GM23248 (cell line): ENCODE results near the gene CRB1. TPM values are rescaled to one million over a fixed set of nuclear protein-coding genes. Genes with fewer than 3 reads are reported as not detected.
"Not testable (repeated sequence)": the region's sequence is repeated elsewhere in the genome, so short reads cannot be mapped to it uniquely, and the experiment has no call there.

Experiments used
- DNase-seq: peaks from one replicate; pipeline ENCODE4 v3.0.0-alpha.2; 2015
- H2AFZ ChIP-seq: fragments of 200-600 bp; sonication (generic); 2 replicates; pipeline ENCODE4 v1.6.1; 2016; ENCODE audit warnings: antibody characterized with exemption
- H3F3A ChIP-seq: fragments of 200-600 bp; sonication (generic); 2 replicates; pipeline ENCODE4 v1.6.1; 2016; ENCODE audit warnings: mild to moderate bottlenecking, antibody characterized with exemption, mixed run types; ENCODE audit not compliant: insufficient read depth
- H3K27ac ChIP-seq: fragments of 200-600 bp; sonication (generic); 2 replicates; pipeline ENCODE4 v1.5.1; 2016; ENCODE audit warnings: mild to moderate bottlenecking
- H3K27me3 ChIP-seq: fragments of 200-600 bp; sonication (generic); replicated peaks from 2 replicates; pipeline ENCODE4 v1.6.1; 2016; ENCODE audit warnings: mild to moderate bottlenecking; ENCODE audit not compliant: insufficient read depth
- H3K36me3 ChIP-seq: fragments of 200-600 bp; sonication (generic); 2 replicates; pipeline ENCODE4 v1.6.1; 2016; ENCODE audit warnings: low read depth, mild to moderate bottlenecking
- H3K4me1 ChIP-seq: fragments of 200-600 bp; sonication (generic); 2 replicates; pipeline ENCODE4 v1.6.1; 2016; ENCODE audit warnings: mild to moderate bottlenecking; ENCODE audit not compliant: insufficient read depth
- H3K4me2 ChIP-seq: fragments of 200-600 bp; sonication (generic); one replicate; pipeline ENCODE4 v1.6.1; 2016; ENCODE audit warnings: mild to moderate bottlenecking; ENCODE audit not compliant: unreplicated experiment
- H3K4me3 ChIP-seq: fragments of 200-600 bp; sonication (generic); 2 replicates; pipeline ENCODE4 v1.5.1; 2016; ENCODE audit warnings: mild to moderate bottlenecking
- H3K79me2 ChIP-seq: fragments of 200-600 bp; sonication (generic); 2 replicates; pipeline ENCODE4 v1.6.1; 2016; ENCODE audit warnings: mild to moderate bottlenecking; ENCODE audit not compliant: insufficient read depth
- H3K9ac ChIP-seq: fragments of 200-600 bp; sonication (generic); 2 replicates; pipeline ENCODE4 v1.6.1; 2016; ENCODE audit warnings: mild to moderate bottlenecking
- H3K9me2 ChIP-seq: fragments of 200-600 bp; sonication (generic); 2 replicates; pipeline ENCODE4 v1.6.1; 2016; ENCODE audit warnings: mixed run types, mild to moderate bottlenecking, moderate library complexity; ENCODE audit not compliant: insufficient read depth
- H3K9me3 ChIP-seq: fragments of 200-600 bp; sonication (generic); one replicate; pipeline ENCODE4 v1.6.1; 2017; ENCODE audit warnings: low read depth
- H4K20me1 ChIP-seq: fragments of 200-600 bp; sonication (generic); 2 replicates; pipeline ENCODE4 v1.6.0; 2016; ENCODE audit not compliant: insufficient read depth
- EZH2 ChIP-seq: fragments of 200-600 bp; sonication (generic); IDR thresholded peaks from 2 replicates; pipeline ENCODE4 v1.6.1; 2018; ENCODE audit warnings: antibody characterized with exemption, mild to moderate bottlenecking; ENCODE audit not compliant: insufficient read depth, poor library complexity, severe bottlenecking
- EZH2phosphoT487 ChIP-seq: fragments of 200-600 bp; sonication (generic); IDR thresholded peaks from 2 replicates; pipeline ENCODE4 v1.6.1; 2018; ENCODE audit warnings: antibody characterized with exemption, moderate library complexity, mild to moderate bottlenecking, low read depth; ENCODE audit not compliant: insufficient read depth
- WGBS, 2 experiments: methylation state at CpG; one replicate each; pipeline ENCODE4 v1.1.6; 2015 to 2017; ENCODE audit warnings: low lambda C conversion rate in 2 of 2, low coverage in 1 of 2; ENCODE audit errors: missing lambda C conversion rate in 2 of 2; 5-methylcytosine and 5-hydroxymethylcytosine counted together
- in situ Hi-C: fragments of 300-500 bp; cut with MboI; formaldehyde crosslinking; loops from 2 replicates; pipeline ENCODE4 v1.15.0; 2020
- polyA plus RNA-seq: library from polyadenylated mRNA; unstranded; fragments of >200 nt; fragmentation: Nextera tagmentation; extraction: Ambion mirVana; gene quantifications from 2 replicates; pipeline ENCODE4 v1.2.1, GENCODE V29; 2016
- total RNA-seq: library from RNA; depleted of rRNA; stranded (reverse); fragments of >200 nt; shearing (Covaris generic); gene quantifications from 2 replicates; pipeline ENCODE4 v1.2.3, GENCODE V29; 2014

Gene CRB1
- total and polyA plus RNA-seq, 2 experiments from 2014 or later, result 0.11 TPM; not detected in 1

- no peak overlapping the region for H3K9ac ChIP-seq
- no peaks in the 10 kb centered on the region for H3K79me2 ChIP-seq
- H3K9me2 ChIP-seq, result no peaks in the 10 kb centered on the region
- H3K4me2 ChIP-seq, result no peak overlapping the region
- H3F3A ChIP-seq, result no peaks in the 10 kb centered on the region
- no peaks in the 10 kb centered on the region for H3K9me3 ChIP-seq
- TF ChIP-seq EZH2phosphoT487 (no peak), EZH2 (no peak)
- no peak overlapping the region for H3K27ac ChIP-seq
- no peaks in the 10 kb centered on the region for H3K27me3 ChIP-seq
- H3K36me3 ChIP-seq, result no peaks in the 10 kb centered on the region
- WGBS, 2 experiments, result 71 to 74% methylated on average over 2 of the region's 2 CpGs
- no peak overlapping the region for H3K4me3 ChIP-seq
- DNase-seq, result no peak
- in situ Hi-C loops, result no loop called here
- no peak overlapping the region for H2AFZ ChIP-seq
- no peaks in the 10 kb centered on the region for H4K20me1 ChIP-seq
- H3K4me1 ChIP-seq, result no peaks in the 10 kb centered on the region
These were observed 134.1 kb downstream of the CRB1 start for GRCh38 chr1:197402189-197402588.

GRCh38 chr1:197404774-197405173, 136.7 kb downstream of the CRB1 start:
- H3K9me3 ChIP-seq, H3K4me2 ChIP-seq, DNase-seq, H3K9ac ChIP-seq, H3K79me2 ChIP-seq, H3K27ac ChIP-seq, H4K20me1 ChIP-seq, H3K36me3 ChIP-seq, H3K9me2 ChIP-seq, H3K4me1 ChIP-seq, in situ Hi-C loops, H3F3A ChIP-seq, H3K27me3 ChIP-seq, H3K4me3 ChIP-seq, H2AFZ ChIP-seq: not testable (repeated sequence)
- WGBS, 2 experiments, result 78 to 90% methylated on average over 2 to 8 of the region's 8 CpGs

- H3K9me3 ChIP-seq, H2AFZ ChIP-seq, H3K27me3 ChIP-seq, H3K9me2 ChIP-seq, H3K4me3 ChIP-seq, H3K79me2 ChIP-seq, H4K20me1 ChIP-seq, H3K27ac ChIP-seq, in situ Hi-C loops, H3K36me3 ChIP-seq, H3K4me2 ChIP-seq, H3K4me1 ChIP-seq, DNase-seq, H3F3A ChIP-seq, H3K9ac ChIP-seq: not testable (repeated sequence)
- WGBS, 2 experiments, result 78 to 100% methylated on average over 2 to 28 of the region's 28 CpGs
These were observed 137.6 kb downstream of the CRB1 start for GRCh38 chr1:197405614-197406013.

GRCh38 chr1:197413564-197413963, 145.5 kb downstream of the CRB1 start:
- H3K79me2 ChIP-seq, result no peaks in the 10 kb centered on the region
- WGBS, 2 experiments, result 45 to 66% methylated on average over 2 of the region's 2 CpGs
- H4K20me1 ChIP-seq, result no peaks in the 10 kb centered on the region
- in situ Hi-C loops, result no loop called here
- no peak for TF ChIP-seq EZH2phosphoT487
- TF ChIP-seq EZH2, result no peak
- no peak overlapping the region for H3K9ac ChIP-seq
- H3K4me3 ChIP-seq, result no peak overlapping the region
- H2AFZ ChIP-seq, result no peak overlapping the region
- DNase-seq, result no peak
- H3K4me2 ChIP-seq, result no peak overlapping the region
- H3F3A ChIP-seq, result no peaks in the 10 kb centered on the region
- no peaks in the 10 kb centered on the region for H3K27me3 ChIP-seq
- H3K4me1 ChIP-seq, result no peaks in the 10 kb centered on the region
- no peak overlapping the region for H3K27ac ChIP-seq
- H3K9me3 ChIP-seq, result no peaks in the 10 kb centered on the region
- H3K36me3 ChIP-seq, result no peaks in the 10 kb centered on the region
- H3K9me2 ChIP-seq, result no peaks in the 10 kb centered on the region

- H3K4me2 ChIP-seq, result no peak overlapping the region
- no peak for TF ChIP-seq EZH2phosphoT487
- TF ChIP-seq EZH2, result no peak
- H3F3A ChIP-seq, result no peaks in the 10 kb centered on the region
- no peak overlapping the region for H3K27ac ChIP-seq
- H3K27me3 ChIP-seq, result no peaks in the 10 kb centered on the region
- no peak overlapping the region for H2AFZ ChIP-seq
- H3K4me1 ChIP-seq, result no peaks in the 10 kb centered on the region
- H3K9ac ChIP-seq, result no peak overlapping the region
- H3K9me3 ChIP-seq, result no peaks in the 10 kb centered on the region
- H3K36me3 ChIP-seq, result no peaks in the 10 kb centered on the region
- no peaks in the 10 kb centered on the region for H3K9me2 ChIP-seq
- no peaks in the 10 kb centered on the region for H3K79me2 ChIP-seq
- no peak for DNase-seq
- H3K4me3 ChIP-seq, result no peak overlapping the region
- in situ Hi-C loops, result no loop called here
- 34 to 37% methylated on average over 3 of the region's 3 CpGs for WGBS, 2 experiments
- H4K20me1 ChIP-seq, result no peaks in the 10 kb centered on the region
These were observed 147.2 kb downstream of the CRB1 start for GRCh38 chr1:197415221-197415620.
